ENCODE results near the gene CCM2L. TPM values are rescaled to one million over a fixed set of nuclear protein-coding genes. Genes with fewer than 3 reads are reported as not detected.

The CCM2L gene
- 10 to 100 TPM in 4 of 5 donors, 1 to 10 TPM in 1; 9.6 to 16.7 (median 12.6) TPM for polyA plus RNA-seq (ENCODE audit: insufficient read depth in 1 of 5, insufficient read length in 5 of 5, low replicate concordance in 1 of 5)
- long read RNA-seq, donor 1, partial matches to known transcripts = 0 of 4 reads
- long read RNA-seq, donor 1, other reads (novel, unspliced or antisense) = 0 of 4 reads
- long read RNA-seq, donor 2, partial matches to known transcripts = 0 of 2 reads
- long read RNA-seq, donor 2, other reads (novel, unspliced or antisense) = 0 of 2 reads
- long read RNA-seq, donor 3 = 0 reads
- long read RNA-seq, donor 4 = 0 reads
- long read RNA-seq, donor 5 = 0 reads
- long read RNA-seq, donor 6, partial matches to known transcripts = 0 of 2 reads
- long read RNA-seq, donor 6, other reads (novel, unspliced or antisense) = 0 of 2 reads
- long read RNA-seq, donor 7 = 0 reads
- long read RNA-seq, donor 8 = 0 reads

DNA sequence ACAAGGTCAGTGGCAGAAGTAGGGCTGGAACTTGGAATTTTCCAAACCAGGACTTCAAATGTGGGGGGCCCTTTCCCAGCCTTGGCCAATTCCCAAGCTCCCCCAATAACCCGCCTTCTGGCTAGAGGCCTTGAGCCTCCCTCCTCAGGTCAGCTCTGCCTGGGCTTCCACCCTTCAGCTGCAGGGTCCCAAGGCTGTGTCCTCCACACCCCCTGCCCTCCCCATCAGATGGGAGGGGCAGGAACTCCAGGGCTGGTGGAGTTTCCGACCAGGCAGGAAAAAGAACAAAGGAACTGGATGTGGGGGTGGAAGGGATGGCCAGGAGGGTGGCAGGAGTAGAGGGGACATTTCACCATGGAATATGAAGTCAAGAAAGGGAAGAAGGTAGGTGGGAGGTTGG, at the start of gene CCM2L:
TSS of gene CCM2L (plus strand) at position 338 of the 400 bp plus-strand sequence. CDS start at position 355, 17 bp downstream.
- no peak for DNase-seq

DNA sequence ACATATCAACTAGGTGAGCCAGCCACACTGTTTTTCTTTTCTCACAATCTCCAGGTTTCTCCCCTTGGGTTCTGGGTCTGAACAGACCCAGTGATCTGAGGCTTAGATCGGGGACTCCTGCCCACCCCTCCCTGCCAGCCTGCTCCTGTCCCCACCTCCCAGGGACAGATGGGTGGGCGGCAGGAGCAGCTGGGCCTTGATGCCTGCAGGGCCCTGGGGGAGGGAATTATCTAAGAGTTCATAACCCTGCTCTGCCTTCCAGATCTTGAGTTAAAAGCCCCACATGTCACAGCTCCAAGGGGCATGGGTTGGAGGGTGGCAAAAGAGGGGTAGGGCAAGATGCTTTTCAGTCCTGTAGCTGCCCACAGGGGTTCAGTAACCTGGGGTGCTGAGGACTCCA, 47.5 kb upstream of the CCM2L start:
- DNase-seq = no peak

DNA sequence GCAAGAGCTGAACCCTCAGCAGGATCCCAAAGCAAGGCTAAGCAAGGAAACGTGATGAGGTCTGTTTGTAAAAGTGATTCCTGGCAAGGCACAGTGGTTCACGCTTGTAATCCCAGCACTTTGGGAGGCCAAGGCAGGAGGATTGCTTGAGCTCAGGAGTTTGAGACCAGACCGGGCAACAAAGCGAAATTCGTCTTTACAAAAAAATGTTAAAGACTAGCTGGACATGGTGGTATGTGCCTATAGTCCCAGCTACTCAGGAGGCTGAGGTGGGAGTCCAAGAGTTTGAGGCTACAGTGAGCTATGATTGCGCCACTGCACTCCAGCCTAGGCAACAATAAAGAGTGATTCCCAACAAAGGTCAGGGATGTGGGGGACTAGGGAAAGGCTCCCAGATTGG, 46.3 kb upstream of the CCM2L start:
- DNase-seq = no peak

DNA sequence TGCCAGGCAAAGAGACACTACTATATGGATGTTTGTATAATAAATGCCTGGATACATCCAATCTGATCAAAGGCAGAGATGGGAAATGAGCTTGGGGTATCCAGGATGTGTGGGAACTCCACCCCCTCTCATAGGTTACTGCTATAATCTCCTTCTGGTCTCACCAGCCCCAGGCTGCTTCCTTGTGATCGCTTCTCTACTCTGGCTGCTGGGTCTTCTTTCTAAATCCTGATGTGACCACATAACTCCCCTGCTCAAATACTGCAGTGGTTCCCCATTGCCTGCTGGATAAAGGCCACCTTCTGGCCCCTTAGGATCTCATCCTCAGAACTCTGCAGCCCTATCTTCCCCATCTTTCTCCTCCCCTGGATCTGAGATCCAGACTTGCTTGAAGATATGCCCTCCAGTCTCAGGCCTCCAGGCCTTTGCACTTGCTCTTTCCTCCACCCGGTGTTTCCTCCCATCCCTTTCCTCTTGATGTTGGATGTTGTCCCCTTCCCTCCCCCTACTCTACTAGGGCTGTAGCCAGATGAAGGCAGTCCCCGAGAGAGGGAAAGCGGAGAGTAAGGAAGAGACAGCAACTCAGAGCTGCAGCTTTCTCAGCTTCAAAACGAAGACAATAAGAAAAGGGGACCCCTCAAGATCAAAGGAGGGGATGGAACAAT, 43.1 kb upstream of the CCM2L start:
- no peak for DNase-seq

DNA sequence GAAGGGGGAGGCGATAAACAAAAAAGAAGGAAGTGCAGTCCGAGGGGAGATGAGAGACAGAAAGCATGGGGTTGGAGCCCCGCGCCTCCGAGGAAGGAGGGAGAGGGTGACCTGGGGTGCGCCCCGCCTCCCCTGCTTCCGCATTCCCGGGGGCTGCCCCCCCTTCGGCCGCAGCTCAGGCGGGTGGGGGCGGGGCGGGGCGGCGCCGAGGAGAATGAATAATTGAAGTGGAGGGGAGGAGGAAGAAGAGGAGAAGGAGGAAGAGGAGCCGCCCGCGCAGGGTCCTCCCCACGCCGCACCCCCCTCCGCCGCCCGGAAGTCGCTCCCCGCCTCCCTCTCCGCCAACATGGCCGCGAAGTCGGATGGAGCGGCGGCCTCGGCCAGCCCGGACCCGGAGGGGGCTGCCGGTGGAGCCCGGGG, 42.4 kb upstream of the CCM2L start, which contains the start of gene XKR7:
TSS of gene XKR7 (plus strand) at position 322 of the 420 bp plus-strand sequence. CDS start at position 347, 25 bp downstream.
- DNase-seq = no peak

DNA sequence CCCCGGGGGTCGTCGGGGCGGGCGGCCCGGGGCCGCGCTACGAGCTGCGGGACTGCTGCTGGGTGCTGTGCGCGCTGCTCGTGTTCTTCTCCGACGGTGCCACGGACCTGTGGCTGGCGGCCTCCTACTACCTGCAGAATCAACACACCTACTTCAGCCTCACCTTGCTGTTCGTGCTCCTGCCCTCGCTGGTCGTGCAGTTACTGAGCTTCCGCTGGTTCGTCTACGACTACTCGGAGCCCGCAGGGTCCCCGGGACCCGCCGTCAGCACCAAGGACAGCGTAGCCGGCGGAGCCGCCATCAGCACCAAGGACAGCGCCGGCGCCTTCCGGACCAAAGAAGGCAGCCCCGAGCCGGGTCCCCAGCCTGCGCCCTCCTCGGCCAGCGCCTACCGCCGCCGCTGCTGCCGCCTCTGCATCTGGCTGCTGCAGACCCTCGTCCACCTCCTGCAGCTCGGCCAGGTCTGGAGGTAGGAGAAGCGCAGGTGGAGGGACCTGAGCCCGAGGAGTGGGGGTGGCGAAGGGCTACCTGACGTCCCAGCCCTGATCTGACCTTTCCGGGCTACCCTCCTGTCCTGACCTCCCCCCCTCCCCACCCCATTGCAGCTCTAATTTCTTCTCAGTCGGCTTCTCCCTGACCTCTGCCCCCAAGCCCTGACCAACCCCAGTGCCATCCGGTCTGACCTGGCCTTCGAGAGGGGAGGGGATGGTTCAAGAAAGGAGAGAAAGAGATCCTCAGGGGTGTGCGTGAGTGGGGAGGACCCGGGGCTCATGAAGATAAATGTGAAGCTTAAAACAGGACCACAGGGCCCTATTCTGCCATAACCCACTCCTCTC, 41.7 kb upstream of the CCM2L start:
- peak; percentile 79 to 86 for DNase-seq

DNA sequence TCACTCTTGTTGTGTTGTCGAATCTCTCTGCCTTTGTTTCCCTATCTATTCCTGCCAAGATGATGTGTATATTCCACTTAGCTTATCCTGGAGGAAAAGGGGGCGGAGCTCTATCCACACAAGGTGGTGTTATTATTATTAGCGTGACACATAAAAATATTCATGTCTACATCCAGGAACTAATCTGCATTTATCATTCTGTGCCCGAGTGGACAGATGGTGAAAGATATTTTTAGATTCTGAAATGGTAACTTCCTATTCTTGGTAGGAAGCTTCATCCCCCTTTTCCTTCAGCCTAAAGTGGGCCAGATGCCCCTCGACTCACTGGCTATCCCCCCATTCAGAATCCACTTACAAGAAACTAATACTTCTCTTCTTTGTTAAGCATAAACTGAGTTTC, 40.2 kb upstream of the CCM2L start:
- DNase-seq = no peak

DNA sequence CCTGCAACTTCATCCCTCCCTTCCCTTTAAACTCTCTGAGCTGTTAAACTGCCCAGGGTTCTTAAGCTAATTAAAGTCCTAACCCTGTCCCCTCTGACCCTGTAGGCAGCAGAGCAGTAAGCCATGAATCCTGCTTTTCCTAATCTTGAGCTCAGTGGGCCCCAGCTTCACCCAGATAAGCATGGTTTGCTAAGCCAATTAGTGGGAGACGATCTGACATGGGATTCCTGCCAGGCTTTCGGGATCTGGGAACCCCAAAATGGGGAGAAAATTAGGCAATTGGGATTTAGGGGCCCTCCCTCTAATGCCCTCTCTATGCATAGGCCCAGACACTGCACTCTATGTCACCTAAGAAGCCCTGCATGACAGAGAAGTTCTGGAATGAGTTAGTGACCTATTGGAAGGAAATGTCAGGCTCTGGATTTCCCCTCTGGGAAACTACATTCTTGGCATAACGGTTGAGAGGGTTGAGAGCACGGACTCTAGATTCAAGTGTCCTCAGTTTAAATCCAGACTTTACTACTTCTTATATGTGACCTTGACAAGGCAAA, 37.7 kb upstream of the CCM2L start:
- DNase-seq = no peak

DNA sequence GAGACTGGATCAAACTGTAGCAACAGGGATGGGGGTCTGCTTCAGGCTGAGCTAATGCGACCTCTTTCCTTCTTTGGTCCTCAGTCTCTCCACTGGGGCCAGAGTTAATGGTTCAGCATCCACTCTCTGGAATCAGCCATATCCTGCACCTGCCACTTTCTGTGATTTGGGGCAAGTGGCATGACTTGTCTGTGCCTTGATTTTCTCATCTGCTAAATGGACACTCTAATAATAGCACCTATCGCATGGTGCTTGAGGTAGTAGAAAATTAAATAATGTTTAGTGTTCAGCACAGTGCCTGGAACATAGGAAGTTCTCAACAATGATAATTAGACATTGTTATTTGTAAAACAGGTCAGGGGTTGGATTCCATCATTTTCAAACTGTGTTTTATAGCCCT, 35.9 kb upstream of the CCM2L start:
- DNase-seq = no peak

DNA sequence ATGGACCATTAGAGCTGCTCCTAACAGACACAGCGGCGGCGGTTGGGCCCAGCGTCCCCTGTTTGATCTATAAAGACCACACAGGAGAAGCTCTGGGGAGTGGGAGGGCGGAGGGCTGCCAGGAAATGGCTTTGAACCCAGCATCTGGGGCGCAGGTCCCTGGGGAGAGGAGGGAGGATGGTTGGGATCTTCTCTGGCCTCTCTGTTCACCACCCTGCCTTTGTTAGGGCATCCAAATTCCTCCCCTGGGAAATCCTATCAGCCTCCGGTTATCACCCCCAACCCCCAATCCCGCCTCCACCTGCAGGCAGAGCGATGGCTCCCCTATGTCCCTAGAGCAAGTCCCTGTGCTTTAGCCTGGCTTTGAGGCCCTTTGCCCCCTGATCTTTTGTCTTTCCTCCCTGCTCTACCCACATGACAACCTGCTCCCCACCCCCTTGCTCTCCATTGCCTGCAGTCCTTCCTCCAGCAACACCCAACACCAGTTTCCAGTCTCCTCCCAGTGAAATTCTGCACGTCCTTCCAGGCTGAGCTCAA, 35.2 kb upstream of the CCM2L start:
- DNase-seq = no peak

DNA sequence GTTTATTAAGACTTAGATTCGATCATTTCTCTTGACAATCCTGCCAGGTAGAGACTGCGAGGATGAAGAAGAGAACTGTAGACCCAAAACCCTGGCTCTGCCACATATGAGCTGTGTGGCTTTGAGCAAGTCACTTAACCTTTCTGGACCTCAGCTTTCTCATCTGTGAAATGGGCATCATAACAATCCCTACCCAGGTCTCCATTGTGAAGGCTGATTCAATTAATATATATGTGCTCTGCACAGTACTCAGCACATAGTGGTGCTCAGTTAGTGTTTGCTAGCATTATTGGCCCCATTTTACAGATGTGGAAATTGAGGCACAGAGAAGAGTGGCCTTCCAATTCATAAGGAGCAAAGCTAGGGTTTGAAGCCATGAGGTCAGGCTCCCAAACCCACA, 34.4 kb upstream of the CCM2L start:
- no peak for DNase-seq

DNA sequence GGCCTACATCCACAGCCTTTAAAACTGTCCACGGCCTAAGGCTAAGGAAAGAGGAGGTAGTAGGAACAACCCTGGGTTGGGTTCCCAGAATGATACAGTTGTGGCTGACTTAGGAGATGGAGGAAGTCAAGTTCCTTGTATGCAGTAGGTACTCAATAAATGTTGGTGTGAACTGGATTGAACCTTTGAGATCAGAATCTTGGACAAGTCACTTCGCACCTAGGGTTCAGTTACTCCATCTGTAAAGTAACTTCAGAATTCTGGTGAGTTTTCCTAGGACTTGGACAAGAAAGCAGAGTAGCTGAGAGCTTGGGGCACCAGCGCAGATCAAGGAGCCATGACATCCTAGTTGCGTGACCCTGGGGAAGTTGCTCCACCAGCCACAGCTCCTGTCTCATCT, 33.2 kb upstream of the CCM2L start:
- no peak for DNase-seq

DNA sequence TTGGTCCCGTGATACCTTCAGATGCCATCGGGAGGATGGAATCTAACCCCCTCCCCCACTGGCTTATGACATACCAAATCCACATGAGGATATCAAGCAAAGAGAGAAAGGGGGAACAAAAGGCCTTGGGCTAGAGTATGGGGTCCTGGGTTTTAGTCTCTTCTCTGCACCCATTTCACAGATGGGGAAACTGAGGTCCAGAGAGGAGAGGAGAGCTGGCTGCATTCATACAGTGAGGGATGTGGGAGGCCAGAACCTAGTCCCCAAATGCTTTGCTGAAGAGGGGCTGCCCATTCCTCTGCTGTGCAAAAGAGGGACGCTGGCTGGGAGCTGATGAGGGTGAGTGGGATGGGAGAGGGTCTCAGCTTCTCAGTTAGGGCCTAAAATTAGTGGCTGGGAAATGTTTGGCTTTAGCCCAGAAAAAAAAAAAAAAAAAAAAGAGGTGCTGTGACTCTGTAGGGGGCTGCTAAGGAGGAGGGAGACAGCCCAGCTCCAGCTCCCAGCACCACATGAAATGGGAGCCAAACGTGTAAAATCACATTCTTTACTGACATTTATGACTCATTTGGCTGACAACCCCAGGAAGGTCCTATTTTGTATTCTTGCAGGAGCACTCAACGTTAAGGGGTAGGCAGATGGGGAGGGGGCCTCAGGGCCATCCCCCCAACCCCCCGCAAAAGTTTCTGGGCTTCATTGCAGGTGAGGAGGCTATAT, 30.4 kb upstream of the CCM2L start:
- no peak for DNase-seq

DNA sequence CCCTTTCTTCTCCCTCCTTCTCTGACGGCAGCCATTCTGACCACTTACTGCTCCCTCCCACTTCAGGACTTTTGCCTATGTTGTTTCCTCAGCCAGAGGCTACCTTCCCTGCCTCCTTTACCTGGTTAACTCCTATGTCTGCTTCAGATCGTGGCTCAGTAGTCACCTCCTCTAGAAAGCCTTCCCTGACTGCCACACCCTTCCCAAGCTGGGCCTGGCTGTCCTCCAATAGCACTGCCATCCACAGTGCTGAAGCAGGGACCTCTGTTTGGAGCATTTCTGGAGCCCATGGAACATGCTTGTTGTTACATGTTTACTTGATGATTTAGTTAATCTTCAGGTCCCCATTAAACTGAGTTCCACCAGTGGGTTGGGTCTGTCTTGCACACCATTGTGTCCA, 28.5 kb upstream of the CCM2L start:
- no peak for DNase-seq

DNA sequence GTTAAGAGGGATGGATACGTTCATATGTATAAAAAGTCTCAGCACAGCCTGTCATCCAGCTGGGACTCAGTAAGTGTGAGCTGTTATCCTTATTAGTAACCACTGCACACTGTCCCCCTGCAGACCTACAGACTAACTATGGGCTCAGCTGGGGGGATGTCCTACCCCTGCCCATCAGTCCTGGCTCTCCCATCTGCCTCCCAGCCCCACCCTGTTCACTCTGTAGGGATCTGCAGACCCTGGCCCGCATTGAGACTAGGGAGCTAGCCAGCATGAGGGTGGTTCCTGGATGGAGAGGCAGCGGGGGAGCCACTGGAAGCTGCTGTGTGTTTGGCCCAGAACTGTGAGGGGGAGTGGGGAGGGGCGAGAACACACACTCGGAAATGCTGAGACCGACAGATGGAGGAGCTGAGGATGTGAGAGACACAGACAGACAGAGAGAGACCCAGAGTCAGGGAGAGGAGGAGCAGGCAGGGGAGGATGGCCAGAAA, 25.2 kb upstream of the CCM2L start:
- DNase-seq = no peak

DNA sequence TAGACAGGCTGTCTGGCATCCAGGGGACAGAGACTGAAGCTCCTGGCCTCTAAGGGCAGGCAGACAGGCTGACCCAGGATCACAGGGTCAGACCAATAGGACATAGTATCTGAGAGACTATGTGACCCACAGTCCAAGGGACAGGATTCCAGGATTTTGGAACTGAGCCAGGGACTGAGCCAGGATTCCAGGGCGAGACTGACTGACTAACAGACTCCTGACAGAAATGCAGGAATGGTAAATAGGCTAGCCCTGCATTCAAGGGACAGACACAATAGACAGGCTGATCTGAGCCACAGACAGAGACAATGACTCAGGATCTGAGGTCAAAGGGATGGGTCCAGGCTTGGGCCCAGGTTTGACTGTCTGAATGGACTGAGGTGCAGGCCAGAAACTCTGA, 22.5 kb upstream of the CCM2L start:
- DNase-seq = no peak

DNA sequence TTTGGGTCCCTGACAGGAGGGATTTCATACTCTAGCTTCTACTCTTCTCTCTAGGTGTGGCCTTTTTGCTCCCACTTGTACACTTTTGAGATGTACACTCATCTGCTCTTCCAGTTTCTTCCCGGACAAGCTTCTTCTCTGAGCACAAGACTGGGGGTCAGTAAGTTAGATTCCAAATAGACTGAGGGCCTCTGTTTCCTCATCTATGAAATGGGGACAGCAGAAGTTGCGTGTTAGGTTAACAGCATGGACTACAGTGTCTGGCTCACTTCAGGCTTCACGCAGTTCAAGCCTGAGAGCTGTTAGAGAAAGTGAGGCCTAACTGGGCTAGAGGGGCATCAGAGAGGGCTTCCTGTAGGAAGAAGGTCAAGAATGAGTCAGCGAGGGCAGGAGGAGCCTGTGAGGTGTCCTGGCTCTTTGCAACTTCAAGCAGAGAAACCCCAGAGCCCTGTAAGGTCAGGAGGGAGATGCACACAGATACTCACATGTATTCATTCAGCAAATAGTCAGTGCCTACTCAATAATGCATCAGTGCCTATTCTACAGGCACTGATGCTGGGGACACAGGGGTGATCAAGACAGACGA, 21.7 kb upstream of the CCM2L start:
- DNase-seq = no peak

DNA sequence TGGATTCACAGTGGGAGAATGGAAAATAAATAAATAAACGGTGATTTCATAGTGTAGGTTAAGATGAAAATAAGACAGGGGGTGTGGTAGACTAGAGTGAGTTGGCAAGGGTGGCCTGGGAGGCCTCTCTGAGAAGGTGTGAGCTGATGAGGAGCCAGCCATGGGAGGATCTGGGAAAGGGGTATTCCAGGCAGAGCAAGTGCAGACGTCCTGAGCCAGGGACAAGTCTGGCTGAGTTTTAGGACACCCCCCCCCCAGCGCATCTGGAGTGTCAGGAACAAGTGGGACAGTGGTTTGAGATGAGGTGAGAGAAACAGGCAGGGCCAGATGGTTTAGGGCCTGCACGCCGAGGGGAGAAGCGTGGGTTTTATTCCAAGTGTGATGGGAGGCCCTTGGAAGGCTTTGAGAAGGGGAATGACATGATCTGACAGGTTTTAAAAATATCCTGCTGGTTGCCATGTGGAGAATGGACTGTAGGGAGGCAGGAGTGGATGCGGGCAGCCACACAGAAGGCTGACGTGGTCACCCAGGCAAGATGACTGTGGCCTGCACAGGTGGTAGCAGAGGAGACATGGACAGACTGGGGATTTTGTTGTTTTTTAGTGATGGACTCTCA, 21.1 kb upstream of the CCM2L start:
- DNase-seq = no peak

DNA sequence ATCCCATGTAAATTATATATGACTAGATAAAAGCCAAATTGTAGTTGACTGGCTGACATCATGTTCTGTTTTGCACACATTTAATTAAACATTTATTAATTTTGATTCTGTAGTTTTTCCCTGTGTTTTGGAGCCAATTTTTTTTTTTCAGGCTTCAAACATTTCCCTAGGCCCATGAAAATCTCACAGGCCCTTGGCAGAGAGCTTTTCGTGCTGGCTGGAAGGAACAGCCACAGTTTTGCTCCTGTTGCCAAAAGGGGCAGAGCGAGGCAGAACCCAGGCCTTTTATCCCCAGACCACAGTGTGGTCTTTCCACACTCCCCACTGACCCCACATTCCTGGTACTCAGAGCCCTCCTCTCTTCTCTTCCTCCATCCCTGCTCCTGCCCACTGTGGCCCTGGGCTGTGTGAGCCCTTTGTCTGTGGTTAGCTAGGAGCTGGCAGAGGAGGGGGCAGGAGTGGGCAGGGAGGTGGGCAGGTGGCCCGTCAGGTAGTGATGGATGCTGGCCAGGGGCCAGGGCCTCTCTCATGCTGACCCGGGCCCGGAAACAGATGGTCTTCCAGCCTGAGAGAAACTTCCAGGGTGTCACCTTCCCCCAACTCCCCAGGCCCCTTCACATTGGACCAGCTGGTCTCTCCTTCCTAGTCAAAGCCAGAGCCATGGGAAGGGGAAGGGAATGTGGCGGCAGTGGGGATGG, 19.4 kb upstream of the CCM2L start:
- DNase-seq = no peak
